ENCODE measurements around the gene MMP17.

MMP17 gene

DNA sequence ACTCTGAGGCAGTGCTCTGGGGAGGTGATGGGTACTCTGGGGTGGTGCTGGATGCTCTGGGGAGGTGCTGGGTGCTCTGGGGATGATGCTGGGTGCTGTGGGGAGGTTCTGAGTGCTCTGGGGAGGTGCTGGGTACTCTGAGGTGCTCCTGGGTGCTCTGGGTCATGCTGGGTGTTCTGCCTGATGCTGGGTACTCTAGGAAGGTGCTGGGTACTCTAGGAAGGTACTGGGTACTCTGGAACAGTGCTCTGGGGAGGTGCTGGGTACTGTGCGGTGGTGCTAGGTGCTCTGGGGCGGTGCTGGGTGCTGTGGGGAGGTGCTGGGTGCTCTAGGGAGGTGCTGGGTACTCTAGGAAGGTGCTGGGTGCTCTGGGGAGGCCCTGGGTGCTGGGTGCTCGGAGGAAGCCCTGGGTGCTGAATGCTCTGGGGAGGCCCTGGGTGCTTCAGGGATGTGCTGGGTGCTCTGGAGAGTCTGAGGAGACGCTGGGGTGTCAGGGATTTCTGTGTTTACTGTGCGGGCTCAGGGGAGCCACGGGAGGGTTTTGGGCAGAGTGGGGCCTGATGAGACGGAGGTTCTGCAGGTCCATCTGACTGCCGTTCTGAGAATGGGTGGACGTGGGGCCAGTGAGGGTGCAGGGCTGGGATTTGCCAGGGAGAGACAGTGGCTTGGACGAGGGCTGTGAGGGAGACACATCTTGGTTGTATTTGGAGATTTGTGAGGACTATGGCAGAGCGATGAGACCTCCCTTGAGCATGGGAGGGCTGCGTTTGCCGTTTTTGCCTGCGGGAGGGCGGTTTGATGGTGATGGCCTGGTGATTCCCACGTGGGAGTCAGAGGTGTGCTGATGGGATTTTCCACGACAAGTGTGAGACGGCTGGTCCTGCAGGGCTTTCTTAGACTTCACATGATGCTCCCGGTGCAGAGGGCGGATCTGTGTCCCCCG, 30.0 kb downstream of the MMP17 start:
- Histone ChIP-seq H3K23ac (ENCODE audit: low read length in 2 of 2) (no peak overlapping the region), H2AFZ (ENCODE audit: low read depth, low read length) (no peak overlapping the region), H3K27ac (ENCODE audit: low read length, poor library complexity, severe bottlenecking) (no peak overlapping the region), H3K4me3 (ENCODE audit: insufficient read depth in 1 of 2, low read depth in 1 of 2, low read length in 2 of 2) (no peak overlapping the region), H2AK5ac (ENCODE audit: low read length, severe bottlenecking) (no peak overlapping the region), H2BK120ac (ENCODE audit: low read depth, low read length) (no peak overlapping the region), H3K27me3 (ENCODE audit: control insufficient read depth in 1 of 2, insufficient read depth in 1 of 2, low read length in 2 of 2) (peaks cover 0 to 42% of the 10 kb centered on the region in 2 experiments), H3K18ac (ENCODE audit: low read depth in 1 of 2, low read length in 2 of 2) (peak overlapping the region in 1 of 2 experiments; percentile 5), H3K9me3 (ENCODE audit: control insufficient read depth, low read length) (no peaks in the 10 kb centered on the region), H2BK12ac (ENCODE audit: low read length in 2 of 2) (no peak overlapping the region), H3K4me2 (ENCODE audit: low read length, poor library complexity, severe bottlenecking) (no peak overlapping the region), H3K4ac (ENCODE audit: low read depth in 1 of 2, low read length in 2 of 2) (no peak overlapping the region), H2BK5ac (ENCODE audit: low read depth, low read length, poor library complexity, severe bottlenecking) (no peak overlapping the region), H3K36me3 (ENCODE audit: control insufficient read depth in 1 of 2, insufficient read depth in 2 of 2, low read depth in 1 of 2, low read length in 2 of 2) (no peaks in the 10 kb centered on the region), H4K91ac (ENCODE audit: low read length) (no peak overlapping the region), H3K79me1 (replicated peaks; ENCODE audit: low read length, poor library complexity, severe bottlenecking) (no peaks in the 10 kb centered on the region), H3K14ac (ENCODE audit: low read length in 2 of 2) (no peak overlapping the region), H3K4me1 (ENCODE audit: control insufficient read depth, insufficient read depth, low read depth, low read length) (peaks cover 22% of the 10 kb centered on the region), H4K8ac (ENCODE audit: low read length) (no peak overlapping the region), H2BK15ac (ENCODE audit: low read depth, poor library complexity, severe bottlenecking) (peak overlapping the region; percentile 68), H3K9ac (ENCODE audit: low read length) (no peak overlapping the region)
- 91% methylated on average over 21 of the region's 21 CpGs for WGBS
- no peak for DNase-seq

GRCh38 chr12:131860472-131861260, 32.5 kb downstream of the MMP17 start:
- WGBS: 26% methylated on average over 19 of the region's 22 CpGs
- peak overlapping the region; percentile 52 to 70 for H3K4ac ChIP-seq (ENCODE audit: low read depth in 1 of 2, low read length in 2 of 2)
- H3K9me3 ChIP-seq (ENCODE audit: control insufficient read depth, low read length): no peaks in the 10 kb centered on the region
- DNase-seq: peak; percentile 94
- peak overlapping the region; percentile 77 for H3K9ac ChIP-seq (ENCODE audit: low read length)
- H3K4me2 ChIP-seq (ENCODE audit: low read length, poor library complexity, severe bottlenecking): peak overlapping the region; percentile 1
- H3K79me1 ChIP-seq (replicated peaks; ENCODE audit: low read length, poor library complexity, severe bottlenecking): no peaks in the 10 kb centered on the region
- no peak overlapping the region for H3K23ac ChIP-seq (ENCODE audit: low read length in 2 of 2)
- H3K18ac ChIP-seq (ENCODE audit: low read depth in 1 of 2, low read length in 2 of 2): peak overlapping the region; percentile 5 to 65
- H4K91ac ChIP-seq (ENCODE audit: low read length): peak overlapping the region; percentile 90
- H3K36me3 ChIP-seq (ENCODE audit: control insufficient read depth in 1 of 2, insufficient read depth in 2 of 2, low read depth in 1 of 2, low read length in 2 of 2): no peaks in the 10 kb centered on the region
- H3K4me1 ChIP-seq (ENCODE audit: control insufficient read depth, insufficient read depth, low read depth, low read length): peaks cover 35% of the 10 kb centered on the region
- H2BK120ac ChIP-seq (ENCODE audit: low read depth, low read length): peak overlapping the region; percentile 75
- H3K14ac ChIP-seq (ENCODE audit: low read length in 2 of 2): no peak overlapping the region
- H4K8ac ChIP-seq (ENCODE audit: low read length): peak overlapping the region; percentile 96
- no peak overlapping the region for H2AK5ac ChIP-seq (ENCODE audit: low read length, severe bottlenecking)
- no peak overlapping the region for H2BK15ac ChIP-seq (ENCODE audit: low read depth, poor library complexity, severe bottlenecking)
- H2AFZ ChIP-seq (ENCODE audit: low read depth, low read length): no peak overlapping the region
- peak overlapping the region in 1 of 2 experiments; percentile 67 for H3K4me3 ChIP-seq (ENCODE audit: insufficient read depth in 1 of 2, low read depth in 1 of 2, low read length in 2 of 2)
- peaks cover 0 to 24% of the 10 kb centered on the region in 2 experiments for H3K27me3 ChIP-seq (ENCODE audit: control insufficient read depth in 1 of 2, insufficient read depth in 1 of 2, low read length in 2 of 2)
- H3K27ac ChIP-seq (ENCODE audit: low read length, poor library complexity, severe bottlenecking): no peak overlapping the region
- no peak overlapping the region for H2BK5ac ChIP-seq (ENCODE audit: low read depth, low read length, poor library complexity, severe bottlenecking)
- peak overlapping the region; percentile 2 to 75 for H2BK12ac ChIP-seq (ENCODE audit: low read length in 2 of 2)

- Histone ChIP-seq H3K23ac (ENCODE audit: low read length in 2 of 2) (no peak overlapping the region), H3K79me1 (replicated peaks; ENCODE audit: low read length, poor library complexity, severe bottlenecking) (no peaks in the 10 kb centered on the region), H3K9me3 (ENCODE audit: control insufficient read depth, low read length) (no peaks in the 10 kb centered on the region), H2BK15ac (ENCODE audit: low read depth, poor library complexity, severe bottlenecking) (peak overlapping the region; percentile 41), H4K8ac (ENCODE audit: low read length) (peak overlapping the region; percentile 96), H3K9ac (ENCODE audit: low read length) (peak overlapping the region; percentile 77), H3K4me2 (ENCODE audit: low read length, poor library complexity, severe bottlenecking) (no peak overlapping the region), H4K91ac (ENCODE audit: low read length) (peak overlapping the region; percentile 90), H2BK120ac (ENCODE audit: low read depth, low read length) (peak overlapping the region; percentile 75), H2BK12ac (ENCODE audit: low read length in 2 of 2) (peak overlapping the region; percentile 49 to 75), H3K4ac (ENCODE audit: low read depth in 1 of 2, low read length in 2 of 2) (peak overlapping the region; percentile 52 to 70), H3K27me3 (ENCODE audit: control insufficient read depth in 1 of 2, insufficient read depth in 1 of 2, low read length in 2 of 2) (peaks cover 0 to 16% of the 10 kb centered on the region in 2 experiments), H3K18ac (ENCODE audit: low read depth in 1 of 2, low read length in 2 of 2) (peak overlapping the region; percentile 4 to 65), H3K14ac (ENCODE audit: low read length in 2 of 2) (peak overlapping the region in 1 of 2 experiments; percentile 49), H2AK5ac (ENCODE audit: low read length, severe bottlenecking) (no peak overlapping the region), H3K4me1 (ENCODE audit: control insufficient read depth, insufficient read depth, low read depth, low read length) (peaks cover 32% of the 10 kb centered on the region), H3K36me3 (ENCODE audit: control insufficient read depth in 1 of 2, insufficient read depth in 2 of 2, low read depth in 1 of 2, low read length in 2 of 2) (no peaks in the 10 kb centered on the region), H3K27ac (ENCODE audit: low read length, poor library complexity, severe bottlenecking) (no peak overlapping the region), H3K4me3 (ENCODE audit: insufficient read depth in 1 of 2, low read depth in 1 of 2, low read length in 2 of 2) (peak overlapping the region in 1 of 2 experiments; percentile 67), H2BK5ac (ENCODE audit: low read depth, low read length, poor library complexity, severe bottlenecking) (no peak overlapping the region), H2AFZ (ENCODE audit: low read depth, low read length) (no peak overlapping the region)
- no peak for DNase-seq
- WGBS: 94% methylated on average over 12 of the region's 12 CpGs
These were observed 33.3 kb downstream of the MMP17 start for GRCh38 chr12:131861261-131862083.
